Measurements from ENCODE around the gene MAP3K20.

DNA sequence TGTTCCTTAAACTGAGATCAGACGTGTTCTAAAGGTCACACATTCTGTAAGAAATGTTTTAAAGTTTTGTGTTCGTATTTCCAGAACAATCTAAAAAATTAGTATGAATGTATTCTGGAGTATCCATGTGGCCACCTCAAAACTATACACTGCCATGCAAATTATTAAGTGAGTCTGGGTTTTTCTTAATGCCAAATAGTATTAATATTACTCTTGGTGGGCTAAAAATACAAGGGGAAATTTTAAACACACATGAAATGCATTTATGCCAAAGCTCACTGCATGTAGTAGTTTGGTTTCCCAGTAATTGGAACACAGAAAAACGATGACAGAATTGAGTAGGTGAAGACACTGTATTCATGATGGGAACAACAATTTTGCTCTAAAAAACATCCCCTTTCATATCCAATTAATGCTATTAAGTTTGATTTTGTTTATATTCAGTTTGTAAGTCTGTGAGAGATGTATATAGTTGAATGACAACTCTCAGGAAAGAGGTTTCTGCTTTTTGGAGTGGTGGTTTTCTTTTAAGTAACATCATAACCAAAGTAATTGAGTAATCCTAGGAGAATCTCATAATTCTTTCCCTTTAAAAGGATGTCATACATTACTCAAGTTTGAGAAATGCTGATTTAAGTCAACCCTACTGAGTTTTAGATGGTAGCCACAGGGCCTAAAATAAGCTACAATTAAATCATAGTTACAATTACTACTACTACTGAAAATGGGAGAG is 203.3 kb downstream of the MAP3K20 start:
- TF ChIP-seq TAF1 (IDR thresholded peaks at IDR 0.05; ENCODE audit: borderline replicate concordance, insufficient read depth, low read length) (no peak), POLR2AphosphoS5 (IDR thresholded peaks at IDR 0.05; ENCODE audit: low read depth, low read length) (no peak), SIN3A (IDR thresholded peaks at IDR 0.05; ENCODE audit: borderline replicate concordance, insufficient read depth, low read length) (no peak)
- TF ChIP-seq, protein P1, sequence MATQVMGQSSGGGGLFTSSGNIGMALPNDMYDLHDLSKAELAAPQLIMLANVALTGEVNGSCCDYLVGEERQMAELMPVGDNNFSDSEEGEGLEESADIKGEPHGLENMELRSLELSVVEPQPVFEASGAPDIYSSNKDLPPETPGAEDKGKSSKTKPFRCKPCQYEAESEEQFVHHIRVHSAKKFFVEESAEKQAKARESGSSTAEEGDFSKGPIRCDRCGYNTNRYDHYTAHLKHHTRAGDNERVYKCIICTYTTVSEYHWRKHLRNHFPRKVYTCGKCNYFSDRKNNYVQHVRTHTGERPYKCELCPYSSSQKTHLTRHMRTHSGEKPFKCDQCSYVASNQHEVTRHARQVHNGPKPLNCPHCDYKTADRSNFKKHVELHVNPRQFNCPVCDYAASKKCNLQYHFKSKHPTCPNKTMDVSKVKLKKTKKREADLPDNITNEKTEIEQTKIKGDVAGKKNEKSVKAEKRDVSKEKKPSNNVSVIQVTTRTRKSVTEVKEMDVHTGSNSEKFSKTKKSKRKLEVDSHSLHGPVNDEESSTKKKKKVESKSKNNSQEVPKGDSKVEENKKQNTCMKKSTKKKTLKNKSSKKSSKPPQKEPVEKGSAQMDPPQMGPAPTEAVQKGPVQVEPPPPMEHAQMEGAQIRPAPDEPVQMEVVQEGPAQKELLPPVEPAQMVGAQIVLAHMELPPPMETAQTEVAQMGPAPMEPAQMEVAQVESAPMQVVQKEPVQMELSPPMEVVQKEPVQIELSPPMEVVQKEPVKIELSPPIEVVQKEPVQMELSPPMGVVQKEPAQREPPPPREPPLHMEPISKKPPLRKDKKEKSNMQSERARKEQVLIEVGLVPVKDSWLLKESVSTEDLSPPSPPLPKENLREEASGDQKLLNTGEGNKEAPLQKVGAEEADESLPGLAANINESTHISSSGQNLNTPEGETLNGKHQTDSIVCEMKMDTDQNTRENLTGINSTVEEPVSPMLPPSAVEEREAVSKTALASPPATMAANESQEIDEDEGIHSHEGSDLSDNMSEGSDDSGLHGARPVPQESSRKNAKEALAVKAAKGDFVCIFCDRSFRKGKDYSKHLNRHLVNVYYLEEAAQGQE (IDR thresholded peaks at IDR 0.05; ENCODE audit: insufficient read depth in 1 of 2, low read depth in 2 of 2, low read length in 2 of 2) = no peak

Measured in PFSK-1 (cell line).